ENCODE measurements around the gene CEACAM19. TPM values are rescaled to one million over a fixed set of nuclear protein-coding genes. Genes with fewer than 3 reads are reported as not detected.

Gene CEACAM19, protein sequence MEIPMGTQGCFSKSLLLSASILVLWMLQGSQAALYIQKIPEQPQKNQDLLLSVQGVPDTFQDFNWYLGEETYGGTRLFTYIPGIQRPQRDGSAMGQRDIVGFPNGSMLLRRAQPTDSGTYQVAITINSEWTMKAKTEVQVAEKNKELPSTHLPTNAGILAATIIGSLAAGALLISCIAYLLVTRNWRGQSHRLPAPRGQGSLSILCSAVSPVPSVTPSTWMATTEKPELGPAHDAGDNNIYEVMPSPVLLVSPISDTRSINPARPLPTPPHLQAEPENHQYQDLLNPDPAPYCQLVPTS
- total RNA-seq: 0.24 and 1.0 TPM in 2 replicates

DNA sequence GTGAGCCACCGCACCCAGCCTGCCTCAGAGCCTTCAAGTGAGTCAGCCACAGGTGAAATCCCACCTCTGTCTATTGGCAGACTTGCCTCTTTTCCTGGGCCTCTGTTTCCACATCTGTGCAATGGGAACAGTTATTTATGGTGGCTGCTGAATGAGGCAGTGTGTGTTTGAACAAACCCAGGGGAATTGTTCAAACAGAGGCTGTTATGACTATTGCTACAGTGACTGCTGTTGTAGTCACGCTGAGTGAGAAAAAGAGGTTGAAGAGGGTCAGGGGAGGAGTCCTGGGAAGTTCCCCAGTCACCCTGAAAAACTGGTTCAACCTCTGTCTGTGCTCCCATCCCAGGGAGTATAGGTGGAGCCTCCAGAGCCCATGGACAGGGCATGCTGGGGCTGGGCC is at the start of gene CEACAM19:
TSS of gene CEACAM19 (plus strand) at position 83 of the 400 bp plus-strand sequence. CDS start 450 bp downstream, outside the sequence.

DNA sequence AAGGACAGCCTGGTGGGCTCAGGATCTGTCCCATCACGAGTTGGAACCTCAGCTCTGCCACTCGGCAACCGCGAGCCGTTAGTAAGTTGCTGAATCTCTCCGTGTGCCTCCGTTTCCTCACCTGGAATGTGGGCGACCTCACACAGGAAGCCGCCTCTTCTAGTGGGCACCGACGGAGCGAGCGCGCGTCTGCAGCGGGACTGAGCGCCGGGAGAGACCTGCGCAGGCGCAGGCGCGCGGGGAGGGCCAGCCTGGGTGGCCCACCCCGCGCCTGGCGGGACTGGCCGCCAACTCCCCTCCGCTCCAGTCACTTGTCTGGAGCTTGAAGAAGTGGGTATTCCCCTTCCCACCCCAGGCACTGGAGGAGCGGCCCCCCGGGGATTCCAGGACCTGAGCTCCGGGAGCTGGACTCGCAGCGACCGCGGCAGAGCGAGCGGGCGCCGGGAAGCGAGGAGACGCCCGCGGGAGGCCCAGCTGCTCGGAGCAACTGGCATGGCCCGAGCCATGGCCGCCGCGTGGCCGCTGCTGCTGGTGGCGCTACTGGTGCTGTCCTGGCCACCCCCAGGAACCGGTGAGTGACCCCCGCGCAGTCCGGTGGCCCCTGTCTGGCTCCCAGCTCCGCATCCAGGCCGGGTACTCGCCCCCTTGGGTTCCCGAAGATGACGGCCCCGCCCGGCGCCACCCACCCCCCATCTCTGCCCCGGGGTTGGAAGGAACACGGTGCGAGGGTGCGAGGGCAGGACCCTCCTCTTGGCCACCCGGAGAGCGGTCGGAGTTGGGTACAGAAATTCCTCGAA is 27.5 kb upstream of the CEACAM19 start, which contains the start of gene PVR:
TSS of gene PVR (plus strand) at position 306 of the 797 bp plus-strand sequence. CDS start at position 493, 187 bp downstream.

DNA sequence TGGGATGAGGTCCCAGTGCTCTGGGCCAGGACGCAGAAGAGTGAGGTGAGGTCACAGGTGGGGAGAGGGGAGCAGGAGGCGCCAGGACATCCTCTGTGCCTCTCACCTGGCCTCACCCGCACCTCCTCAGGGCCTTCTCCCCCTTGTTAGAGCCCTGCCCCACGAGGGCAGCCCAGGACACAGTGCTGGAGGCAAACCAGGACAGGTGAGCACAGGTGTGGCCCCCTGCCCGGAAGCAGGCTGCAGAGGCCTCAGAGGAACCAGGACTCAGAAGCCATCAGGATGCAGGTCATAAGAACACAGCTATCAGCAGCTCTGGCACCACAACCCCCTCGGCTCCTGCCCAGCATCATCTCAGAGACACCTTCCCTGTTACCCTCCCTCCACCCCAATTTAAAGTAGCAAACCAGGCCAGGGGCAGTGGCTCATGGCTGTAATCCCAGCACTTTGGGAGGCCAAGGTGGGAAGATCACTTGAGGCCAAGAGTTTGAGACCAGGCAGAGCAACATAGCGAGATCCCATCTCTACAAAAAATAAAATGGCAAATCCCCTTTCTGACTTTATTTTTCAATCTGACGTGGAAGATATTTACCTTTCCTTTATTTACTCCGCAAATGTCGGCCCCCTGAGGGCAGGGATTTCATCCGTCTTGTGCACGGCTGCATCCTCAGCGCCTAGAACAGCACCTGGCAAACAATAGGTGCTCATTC is 27.4 kb downstream of the CEACAM19 start, which contains the start of gene CEACAM16:
TSS of gene CEACAM16 (plus strand) at position 660 of the 710 bp plus-strand sequence. CDS start 2,306 bp downstream, outside the sequence.

Other genes starting within 250 kb of the CEACAM19 start
- gene ZNF229, start 223.0 kb upstream of the CEACAM19 start, total RNA-seq: 5.7 and 6.5 TPM in 2 replicates
- gene ZNF180, start 171.0 kb upstream of the CEACAM19 start, total RNA-seq: 6.2 and 6.6 TPM in 2 replicates
- not detected in 2 replicates for gene CEACAM20, start 141.8 kb upstream of the CEACAM19 start, total RNA-seq
- not detected in 2 replicates for gene IGSF23, start 57.9 kb upstream of the CEACAM19 start, total RNA-seq
- gene PVR, start 27.6 kb upstream of the CEACAM19 start, total RNA-seq: 30.6 and 96.3 TPM in 2 replicates
- gene CEACAM16, start 27.7 kb downstream of the CEACAM19 start, total RNA-seq: not detected in 2 replicates
- 33.4 and 58.0 TPM in 2 replicates for gene BCL3, start 77.2 kb downstream of the CEACAM19 start, total RNA-seq
- gene CBLC, start 106.4 kb downstream of the CEACAM19 start, total RNA-seq: 3.0 TPM in 1 of 2 replicates, not detected in the other
- 31.2 and 70.5 TPM in 2 replicates for gene BCAM, start 137.6 kb downstream of the CEACAM19 start, total RNA-seq
- 164 and 177 TPM in 2 replicates for gene NECTIN2, start 174.8 kb downstream of the CEACAM19 start, total RNA-seq
- 43.9 and 67.0 TPM in 2 replicates for gene TOMM40, start 219.8 kb downstream of the CEACAM19 start, total RNA-seq
- gene APOE, start 234.3 kb downstream of the CEACAM19 start, total RNA-seq: 12.5 and 510 TPM in 2 replicates
- 10.3 and 57.2 TPM in 2 replicates for gene APOC1, start 243.1 kb downstream of the CEACAM19 start, total RNA-seq